Nephron progenitor cell (in vitro differentiated cells): ENCODE results near the gene SMC1B.

Experiments
- DNase-seq: peaks from one replicate; pipeline ENCODE4 v3.0.0; 2021
- H3K27ac Mint-ChIP-seq: 2 replicates; pipeline ENCODE4 v1.8.0; 2021; ENCODE audit warnings: mild to moderate bottlenecking, moderate library complexity, mixed read lengths
- H3K27me3 Mint-ChIP-seq: 2 replicates; pipeline ENCODE4 v1.8.0; 2021; ENCODE audit warnings: mild to moderate bottlenecking, low read depth, mixed read lengths; ENCODE audit not compliant: poor library complexity
- H3K36me3 Mint-ChIP-seq: 2 replicates; pipeline ENCODE4 v1.8.0; 2021; ENCODE audit warnings: low read depth, mixed read lengths
- H3K4me1 Mint-ChIP-seq: 2 replicates; pipeline ENCODE4 v1.8.0; 2021; ENCODE audit warnings: mixed read lengths
- H3K4me3 Mint-ChIP-seq: 2 replicates; pipeline ENCODE4 v1.8.0; 2021; ENCODE audit warnings: mild to moderate bottlenecking, moderate library complexity, mixed read lengths
- H3K9me3 Mint-ChIP-seq: 2 replicates; pipeline ENCODE4 v1.8.0; 2021; ENCODE audit warnings: mild to moderate bottlenecking, moderate library complexity, mixed read lengths
- CTCF ChIP-seq: fragments of 200-600 bp; sonication (generic); IDR thresholded peaks from 2 replicates; pipeline ENCODE4 v1.5.0; 2021; ENCODE audit warnings: antibody characterized with exemption

SMC1B gene

GRCh38 chr22:45335854-45336522 lies 77.4 kb downstream of the SMC1B start:
- no peak for DNase-seq
- H3K9me3 Mint-ChIP-seq = no peaks in the 10 kb centered on the region
- peak overlapping the region; percentile 36 for H3K27ac Mint-ChIP-seq
- H3K4me1 Mint-ChIP-seq = peaks cover 38% of the 10 kb centered on the region
- H3K4me3 Mint-ChIP-seq = no peak overlapping the region
- peaks cover 9% of the 10 kb centered on the region for H3K27me3 Mint-ChIP-seq
- peaks cover 50% of the 10 kb centered on the region for H3K36me3 Mint-ChIP-seq
- no peak for TF ChIP-seq CTCF

DNA sequence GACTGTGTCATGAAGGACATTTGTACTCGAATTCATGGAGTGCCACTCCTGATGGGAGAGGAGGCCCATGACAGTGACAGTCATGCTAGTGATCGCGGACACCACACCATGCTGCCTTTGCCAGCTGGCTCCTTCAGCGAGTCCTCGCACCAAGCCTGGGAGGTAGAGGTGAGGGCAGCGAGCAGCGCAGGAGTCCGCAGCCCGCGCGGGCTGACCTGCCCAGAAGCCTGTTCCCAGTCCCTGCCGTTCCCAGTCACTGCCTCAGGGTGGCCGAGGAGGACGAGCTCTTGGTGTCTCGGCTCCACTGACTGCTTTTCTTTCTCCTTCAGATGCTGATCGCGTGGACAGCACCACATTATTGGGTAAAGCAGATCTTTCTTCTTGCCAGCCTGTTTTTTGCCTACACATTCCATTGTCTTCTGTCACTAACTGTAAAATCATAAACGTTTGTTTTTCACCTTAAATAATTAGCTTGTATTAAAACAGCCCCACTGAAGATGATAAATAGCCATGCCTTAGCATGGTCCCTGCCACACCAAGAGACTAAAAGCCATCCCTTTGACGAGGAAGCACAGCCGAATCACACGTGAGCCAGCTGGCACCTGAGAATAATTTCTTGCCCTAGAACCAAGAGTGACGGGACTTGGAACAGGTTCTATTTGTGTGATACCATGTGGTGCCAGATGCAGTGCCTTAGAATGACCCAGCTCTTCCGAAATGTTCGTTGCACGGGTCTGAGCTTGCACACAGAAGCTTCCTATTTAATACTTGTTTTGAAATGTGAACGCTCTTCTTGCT lies 78.2 kb downstream of the SMC1B start:
- DNase-seq = peak; percentile 51
- H3K9me3 Mint-ChIP-seq = no peaks in the 10 kb centered on the region
- H3K4me3 Mint-ChIP-seq = no peak overlapping the region
- H3K27ac Mint-ChIP-seq = peak overlapping the region; percentile 37
- peak; percentile 33 for TF ChIP-seq CTCF
- H3K36me3 Mint-ChIP-seq = peaks cover 50% of the 10 kb centered on the region
- H3K27me3 Mint-ChIP-seq = peaks cover 9% of the 10 kb centered on the region
- H3K4me1 Mint-ChIP-seq = peaks cover 33% of the 10 kb centered on the region

- Mint-ChIP-seq H3K9me3 (no peaks in the 10 kb centered on the region), H3K4me3 (no peak overlapping the region), H3K4me1 (peaks cover 33% of the 10 kb centered on the region), H3K27ac (no peak overlapping the region), H3K27me3 (peaks cover 9% of the 10 kb centered on the region), H3K36me3 (peaks cover 46% of the 10 kb centered on the region)
- DNase-seq = no peak
- TF ChIP-seq CTCF = no peak
Observed at GRCh38 chr22:45334528-45334927, 78.9 kb downstream of the SMC1B start.

DNA sequence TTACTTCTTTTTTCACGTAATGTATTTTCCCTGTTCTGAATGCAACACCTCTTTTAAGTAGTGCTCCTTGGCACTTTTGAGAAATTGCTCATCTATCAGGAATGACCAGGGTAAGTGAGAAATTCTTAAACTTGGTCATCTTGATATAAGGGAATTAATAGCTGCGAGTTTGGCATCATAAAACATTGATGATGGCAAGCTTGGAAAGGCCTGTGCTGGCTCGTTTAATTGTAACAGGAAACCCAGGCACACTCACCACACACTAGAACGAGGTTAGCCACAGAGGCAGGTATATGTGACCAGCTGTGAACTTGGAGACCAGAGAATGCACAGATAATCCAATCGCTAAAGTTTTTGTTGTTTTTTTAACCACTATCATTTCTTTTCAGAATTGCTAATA lies 79.3 kb downstream of the SMC1B start:
- Mint-ChIP-seq H3K9me3 (no peaks in the 10 kb centered on the region), H3K4me3 (no peak overlapping the region), H3K36me3 (peaks cover 48% of the 10 kb centered on the region), H3K4me1 (peaks cover 33% of the 10 kb centered on the region), H3K27me3 (peaks cover 9% of the 10 kb centered on the region), H3K27ac (no peak overlapping the region)
- DNase-seq = no peak
- no peak for TF ChIP-seq CTCF

GRCh38 chr22:45332001-45332400 lies 81.4 kb downstream of the SMC1B start:
- Mint-ChIP-seq H3K27ac (no peak overlapping the region), H3K36me3 (peaks cover 47% of the 10 kb centered on the region), H3K9me3 (no peaks in the 10 kb centered on the region), H3K4me3 (no peak overlapping the region), H3K4me1 (peaks cover 21% of the 10 kb centered on the region), H3K27me3 (peaks cover 6% of the 10 kb centered on the region)
- no peak for TF ChIP-seq CTCF
- DNase-seq = no peak
